ENCODE results near the gene KRTAP4-3.

GRCh38 chr17:41176744-41177387, 8.8 kb upstream of the KRTAP4-3 start:
- TF ChIP-seq, protein P1, sequence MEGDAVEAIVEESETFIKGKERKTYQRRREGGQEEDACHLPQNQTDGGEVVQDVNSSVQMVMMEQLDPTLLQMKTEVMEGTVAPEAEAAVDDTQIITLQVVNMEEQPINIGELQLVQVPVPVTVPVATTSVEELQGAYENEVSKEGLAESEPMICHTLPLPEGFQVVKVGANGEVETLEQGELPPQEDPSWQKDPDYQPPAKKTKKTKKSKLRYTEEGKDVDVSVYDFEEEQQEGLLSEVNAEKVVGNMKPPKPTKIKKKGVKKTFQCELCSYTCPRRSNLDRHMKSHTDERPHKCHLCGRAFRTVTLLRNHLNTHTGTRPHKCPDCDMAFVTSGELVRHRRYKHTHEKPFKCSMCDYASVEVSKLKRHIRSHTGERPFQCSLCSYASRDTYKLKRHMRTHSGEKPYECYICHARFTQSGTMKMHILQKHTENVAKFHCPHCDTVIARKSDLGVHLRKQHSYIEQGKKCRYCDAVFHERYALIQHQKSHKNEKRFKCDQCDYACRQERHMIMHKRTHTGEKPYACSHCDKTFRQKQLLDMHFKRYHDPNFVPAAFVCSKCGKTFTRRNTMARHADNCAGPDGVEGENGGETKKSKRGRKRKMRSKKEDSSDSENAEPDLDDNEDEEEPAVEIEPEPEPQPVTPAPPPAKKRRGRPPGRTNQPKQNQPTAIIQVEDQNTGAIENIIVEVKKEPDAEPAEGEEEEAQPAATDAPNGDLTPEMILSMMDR (IDR thresholded peaks at IDR 0.05), result no peak
- no peak for TF ChIP-seq POLR2A (IDR thresholded peaks at IDR 0.05)
